ENCODE data around the gene UBR2.

UBR2 gene

DNA sequence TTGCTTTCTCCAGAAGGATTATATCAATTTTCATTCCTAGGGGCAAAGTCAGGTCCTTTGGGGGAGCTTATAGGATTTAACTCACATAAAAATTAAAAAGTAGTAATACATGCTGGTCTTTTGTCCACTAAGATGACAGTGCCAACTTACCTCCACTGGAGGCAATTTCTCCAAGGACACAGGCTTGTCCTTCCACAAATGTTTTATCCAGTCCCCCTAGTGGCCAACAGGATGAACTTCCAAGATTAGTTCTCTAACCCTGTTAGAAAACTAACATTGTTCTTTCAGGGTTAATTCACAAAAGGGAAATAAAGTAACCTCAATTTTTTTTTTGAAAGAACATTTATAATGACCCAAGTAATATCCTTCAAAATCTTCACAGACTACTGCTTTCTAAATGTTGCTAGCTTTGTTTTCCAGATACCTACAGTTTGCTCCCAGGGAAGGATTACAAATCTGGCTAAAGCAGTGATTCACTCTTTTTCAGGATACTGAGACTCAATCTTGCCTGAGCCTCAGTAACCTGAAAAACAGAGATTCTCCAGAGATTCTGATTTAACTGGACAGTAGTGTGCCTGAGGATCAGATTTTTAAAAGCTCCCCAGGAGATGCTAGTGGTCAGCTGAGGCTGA, 31.7 kb upstream of the UBR2 start:
- peak; percentile 40 for DNase-seq
- H3K4me1 ChIP-seq = no peaks in the 10 kb centered on the region
- H3K9me3 ChIP-seq = no peaks in the 10 kb centered on the region
- no peak overlapping the region for H3K4me3 ChIP-seq (ENCODE audit: low read depth, low read length)
- H3K36me3 ChIP-seq = no peaks in the 10 kb centered on the region
- no peaks in the 10 kb centered on the region for H3K27me3 ChIP-seq
- TF ChIP-seq, protein P1, sequence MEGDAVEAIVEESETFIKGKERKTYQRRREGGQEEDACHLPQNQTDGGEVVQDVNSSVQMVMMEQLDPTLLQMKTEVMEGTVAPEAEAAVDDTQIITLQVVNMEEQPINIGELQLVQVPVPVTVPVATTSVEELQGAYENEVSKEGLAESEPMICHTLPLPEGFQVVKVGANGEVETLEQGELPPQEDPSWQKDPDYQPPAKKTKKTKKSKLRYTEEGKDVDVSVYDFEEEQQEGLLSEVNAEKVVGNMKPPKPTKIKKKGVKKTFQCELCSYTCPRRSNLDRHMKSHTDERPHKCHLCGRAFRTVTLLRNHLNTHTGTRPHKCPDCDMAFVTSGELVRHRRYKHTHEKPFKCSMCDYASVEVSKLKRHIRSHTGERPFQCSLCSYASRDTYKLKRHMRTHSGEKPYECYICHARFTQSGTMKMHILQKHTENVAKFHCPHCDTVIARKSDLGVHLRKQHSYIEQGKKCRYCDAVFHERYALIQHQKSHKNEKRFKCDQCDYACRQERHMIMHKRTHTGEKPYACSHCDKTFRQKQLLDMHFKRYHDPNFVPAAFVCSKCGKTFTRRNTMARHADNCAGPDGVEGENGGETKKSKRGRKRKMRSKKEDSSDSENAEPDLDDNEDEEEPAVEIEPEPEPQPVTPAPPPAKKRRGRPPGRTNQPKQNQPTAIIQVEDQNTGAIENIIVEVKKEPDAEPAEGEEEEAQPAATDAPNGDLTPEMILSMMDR (IDR thresholded peaks at IDR 0.05; ENCODE audit: low read depth, low read length) = peak; percentile 89

- TF ChIP-seq, protein P1 (IDR thresholded peaks at IDR 0.05; ENCODE audit: low read depth, low read length) = no peak
- H3K36me3 ChIP-seq = no peaks in the 10 kb centered on the region
- H3K4me3 ChIP-seq (ENCODE audit: low read depth, low read length) = no peak overlapping the region
- H3K4me1 ChIP-seq = no peaks in the 10 kb centered on the region
- no peak for DNase-seq
- no peaks in the 10 kb centered on the region for H3K9me3 ChIP-seq
- no peaks in the 10 kb centered on the region for H3K27me3 ChIP-seq
Measured at GRCh38 chr6:42533794-42534193, 30.0 kb upstream of the UBR2 start.

GRCh38 chr6:42537536-42537935, 26.3 kb upstream of the UBR2 start:
- Histone ChIP-seq H3K9me3 (no peaks in the 10 kb centered on the region), H3K36me3 (no peaks in the 10 kb centered on the region), H3K27me3 (no peaks in the 10 kb centered on the region), H3K4me3 (ENCODE audit: low read depth, low read length) (no peak overlapping the region), H3K4me1 (no peaks in the 10 kb centered on the region)
- no peak for DNase-seq
- TF ChIP-seq, protein P1 (IDR thresholded peaks at IDR 0.05; ENCODE audit: low read depth, low read length) = no peak

DNA sequence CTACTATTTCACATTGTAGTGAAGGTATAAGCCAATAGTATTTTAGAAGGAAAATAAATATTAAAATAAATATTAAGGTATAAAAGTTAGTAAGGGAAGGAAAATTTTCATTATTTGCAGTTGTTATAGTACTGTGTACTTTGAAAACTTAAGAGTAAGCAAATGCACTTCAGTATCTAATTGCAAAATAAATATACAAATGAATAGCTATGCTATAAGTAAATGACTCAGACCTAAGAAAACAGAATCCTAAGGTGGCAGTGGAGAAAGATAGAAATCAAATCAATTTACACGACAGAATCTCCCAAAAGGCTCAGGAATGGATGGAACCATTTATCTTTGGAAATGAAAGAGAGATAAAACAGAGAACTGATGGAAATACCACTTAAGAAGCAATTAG, 24.7 kb upstream of the UBR2 start:
- TF ChIP-seq, protein P1 (IDR thresholded peaks at IDR 0.05; ENCODE audit: low read depth, low read length) = no peak
- no peak for DNase-seq
- no peaks in the 10 kb centered on the region for H3K9me3 ChIP-seq
- H3K27me3 ChIP-seq = no peaks in the 10 kb centered on the region
- no peak overlapping the region for H3K4me3 ChIP-seq (ENCODE audit: low read depth, low read length)
- no peaks in the 10 kb centered on the region for H3K36me3 ChIP-seq
- H3K4me1 ChIP-seq = no peaks in the 10 kb centered on the region

DNA sequence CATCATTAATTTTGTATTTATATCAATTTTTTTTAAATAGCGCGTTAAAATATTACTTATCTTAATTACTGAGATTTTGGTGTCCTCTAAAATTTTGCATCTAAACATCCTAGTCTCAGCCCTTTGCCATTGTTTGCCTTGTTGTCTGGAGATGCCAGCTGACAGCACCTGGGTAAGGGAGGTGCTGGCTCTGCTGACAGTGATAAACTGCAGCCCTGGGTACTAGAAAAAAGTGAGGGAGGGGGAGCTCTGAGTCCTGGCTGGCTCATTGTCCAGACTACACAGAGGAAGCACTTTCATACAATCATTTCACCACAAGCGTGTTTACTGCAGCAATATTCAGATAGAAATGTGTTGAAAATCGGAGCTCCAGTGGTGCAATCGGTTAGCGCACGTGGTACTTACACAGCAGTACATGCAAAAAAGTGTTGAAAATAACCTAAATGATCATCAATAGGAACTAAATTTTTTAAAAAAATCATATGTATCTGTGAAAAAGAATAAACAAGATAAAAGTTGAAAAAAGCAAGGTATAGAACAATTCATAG, 18.5 kb upstream of the UBR2 start:
- TF ChIP-seq, protein P1 (IDR thresholded peaks at IDR 0.05; ENCODE audit: low read depth, low read length) = no peak
- Histone ChIP-seq H3K27me3 (no peaks in the 10 kb centered on the region), H3K9me3 (no peaks in the 10 kb centered on the region), H3K36me3 (no peaks in the 10 kb centered on the region), H3K4me1 (peaks cover 6% of the 10 kb centered on the region), H3K4me3 (ENCODE audit: low read depth, low read length) (no peak overlapping the region)
- no peak for DNase-seq
